HK-2 (cell line): Measurements from ENCODE around the gene RGR.

Experiments
- DNase-seq: peaks from one replicate; pipeline ENCODE4 v3.0.0-alpha.2; 2018; ENCODE audit not compliant: unreplicated experiment

Gene RGR

GRCh38 chr10:84296091-84296981 is 51.5 kb downstream of the RGR start:
- DNase-seq, result no peak

- DNase-seq, result no peak
Measured at GRCh38 chr10:84298057-84298456, 53.2 kb downstream of the RGR start.

- no peak for DNase-seq
Measured at GRCh38 chr10:84302223-84302622, 57.4 kb downstream of the RGR start.

DNA sequence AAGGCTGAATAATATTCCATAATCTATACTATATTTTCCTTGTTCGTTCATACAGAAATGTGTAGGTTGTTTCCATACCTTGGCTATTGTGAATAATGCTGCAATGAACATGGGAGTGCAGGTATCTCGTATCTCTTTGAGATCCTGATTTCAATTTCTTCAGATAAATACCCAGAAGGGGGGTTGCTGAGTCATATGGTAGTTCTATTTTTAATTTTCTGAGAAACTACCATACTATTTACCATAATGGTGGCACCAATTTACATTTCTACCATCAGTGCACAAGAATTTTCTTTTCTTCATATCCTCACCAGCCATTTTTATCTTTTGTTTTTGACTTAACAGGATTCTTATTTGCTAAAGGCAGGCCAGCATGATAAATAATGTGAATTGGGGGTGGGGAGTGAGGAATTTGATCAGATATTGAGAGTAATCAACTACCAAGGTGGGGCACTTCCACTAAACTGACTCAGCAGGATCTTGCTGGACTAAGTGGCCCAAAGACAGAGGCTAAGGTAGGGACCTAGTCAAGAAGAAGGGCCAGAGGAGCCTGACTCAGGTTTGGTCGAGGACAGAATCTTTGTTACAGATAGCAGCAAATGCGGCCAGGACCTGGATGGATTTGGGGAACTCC is 62.0 kb downstream of the RGR start:
- DNase-seq, result no peak

DNA sequence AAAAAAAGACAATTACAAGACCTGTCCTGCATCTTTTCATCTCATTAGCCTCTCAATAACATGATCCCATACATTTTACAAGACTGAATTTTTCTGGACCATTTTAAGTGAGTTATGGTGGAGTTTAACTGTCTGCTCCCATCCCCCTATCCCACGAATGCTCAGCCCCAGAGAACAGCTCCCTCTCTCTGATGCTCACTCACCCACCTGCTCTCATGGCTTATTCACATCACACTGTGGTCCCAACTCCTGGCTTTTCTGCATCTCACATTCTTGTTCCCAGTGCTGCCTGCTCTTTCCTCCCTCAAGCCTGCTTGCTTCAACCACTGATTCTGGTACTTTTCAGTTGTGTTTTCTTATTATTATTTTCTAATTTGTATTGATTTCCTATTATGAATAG is 63.2 kb downstream of the RGR start:
- DNase-seq, result no peak

- DNase-seq, result peak; percentile 39
Measured at GRCh38 chr10:84308481-84309304, 63.8 kb downstream of the RGR start.
